Central memory CD4-positive, alpha-beta T cell (primary cell): ENCODE results near the gene ADM2.

Experiments used
- DNase-seq: peaks from one replicate; pipeline ENCODE4 v3.0.0; 2022

The ADM2 gene

GRCh38 chr22:50485221-50486131 lies 4.1 kb downstream of the ADM2 start:
- no peak for DNase-seq

GRCh38 chr22:50486561-50487289 lies 5.4 kb downstream of the ADM2 start, which contains the start of gene MIOX:
Gene MIOX (plus strand): TSS chr22:50486859. CDS start chr22:50486898, 39 bp downstream.
- DNase-seq: no peak

- DNase-seq: no peak
Observed at GRCh38 chr22:50487290-50488005, 6.1 kb downstream of the ADM2 start.

GRCh38 chr22:50488006-50488677 lies 6.8 kb downstream of the ADM2 start:
- no peak for DNase-seq

DNA sequence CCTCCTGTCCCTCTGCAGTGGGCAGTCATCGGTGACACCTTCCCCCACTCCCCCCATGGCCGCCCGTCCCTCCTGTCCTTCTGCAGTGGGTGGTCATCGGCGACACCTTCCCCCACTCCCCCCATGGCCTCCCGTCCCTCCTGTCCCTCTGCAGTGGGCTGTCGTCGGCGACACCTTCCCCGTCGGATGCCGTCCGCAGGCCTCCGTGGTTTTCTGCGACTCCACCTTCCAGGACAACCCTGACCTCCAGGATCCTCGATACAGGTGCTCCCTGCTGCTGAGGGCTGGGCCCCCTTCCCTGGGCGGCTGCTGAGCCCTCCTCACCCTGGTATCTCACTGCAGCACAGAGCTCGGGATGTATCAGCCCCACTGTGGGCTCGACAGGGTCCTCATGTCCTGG lies 7.5 kb downstream of the ADM2 start:
- no peak for DNase-seq

DNA sequence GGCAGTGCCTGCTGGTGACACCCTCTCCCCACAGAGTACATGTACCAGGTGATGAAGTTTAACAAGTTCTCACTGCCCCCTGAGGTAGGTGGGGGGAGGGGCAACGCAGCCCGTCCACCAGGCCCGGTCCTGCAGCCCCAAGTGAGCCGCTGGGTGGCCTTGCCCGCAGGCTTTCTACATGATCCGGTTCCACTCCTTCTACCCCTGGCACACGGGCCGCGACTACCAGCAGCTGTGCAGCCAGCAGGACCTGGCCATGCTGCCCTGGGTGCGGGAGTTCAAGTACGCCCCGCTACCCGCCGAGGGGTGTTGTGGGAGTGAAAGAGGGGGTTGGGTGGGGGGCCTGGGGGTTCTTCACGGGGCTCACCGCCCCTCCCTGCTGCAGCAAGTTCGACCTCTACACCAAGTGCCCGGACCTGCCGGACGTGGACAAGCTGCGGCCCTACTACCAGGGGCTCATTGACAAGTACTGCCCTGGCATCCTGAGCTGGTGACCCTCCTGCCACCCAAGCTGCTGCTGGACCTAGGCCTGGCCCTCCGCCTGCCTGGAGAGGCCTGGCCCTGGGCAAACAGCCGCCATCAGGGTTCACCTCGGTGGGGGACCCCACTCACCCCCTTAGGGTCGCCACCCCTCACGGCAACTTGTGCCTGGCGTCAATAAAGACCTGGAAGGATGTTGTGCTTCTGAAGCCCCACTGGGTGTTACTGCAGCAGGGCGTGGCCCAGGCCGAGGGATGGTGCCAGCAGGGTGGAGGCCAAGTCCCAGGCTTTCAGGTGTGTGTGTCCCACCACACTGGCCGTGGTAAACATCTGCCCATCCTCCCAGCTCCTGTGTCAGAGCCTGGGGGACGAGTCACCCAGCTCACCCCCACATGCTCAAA lies 8.3 kb downstream of the ADM2 start:
- DNase-seq: no peak

- no peak for DNase-seq
Observed at GRCh38 chr22:50490531-50491308, 9.4 kb downstream of the ADM2 start.

- DNase-seq: no peak
Observed at GRCh38 chr22:50497093-50497492, 15.8 kb downstream of the ADM2 start.

DNA sequence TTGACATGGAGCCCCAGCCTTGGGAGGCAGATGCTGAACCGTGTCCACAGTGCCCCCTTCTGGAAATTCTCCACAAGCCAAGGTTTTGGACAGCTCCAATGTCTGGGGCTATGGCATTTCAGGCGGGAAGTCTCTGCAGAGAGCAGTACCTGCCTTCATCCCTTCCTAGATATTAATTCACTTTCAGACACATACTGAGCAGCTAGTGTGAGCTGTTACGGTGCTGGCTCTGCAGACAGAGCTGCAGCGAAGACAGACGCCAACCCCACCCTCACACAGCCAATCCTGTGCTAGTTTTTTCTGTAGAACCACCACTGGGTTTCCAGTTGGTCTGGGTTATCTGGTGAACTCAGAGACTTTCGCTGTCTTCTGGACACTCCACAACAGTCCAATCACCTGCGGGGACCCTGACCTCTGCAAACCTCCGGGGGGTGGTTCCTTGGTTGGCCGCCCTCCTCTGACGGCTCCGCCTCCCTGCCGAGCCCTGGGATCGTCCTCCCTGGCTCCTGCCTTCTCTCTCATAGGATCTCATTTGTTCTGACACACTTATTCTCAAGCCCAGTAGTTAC lies 17.1 kb downstream of the ADM2 start:
- peak; percentile 65 for DNase-seq

GRCh38 chr22:50500452-50500851 lies 19.1 kb downstream of the ADM2 start:
- DNase-seq: no peak

- no peak for DNase-seq
Observed at GRCh38 chr22:50502096-50502495, 20.8 kb downstream of the ADM2 start.

DNA sequence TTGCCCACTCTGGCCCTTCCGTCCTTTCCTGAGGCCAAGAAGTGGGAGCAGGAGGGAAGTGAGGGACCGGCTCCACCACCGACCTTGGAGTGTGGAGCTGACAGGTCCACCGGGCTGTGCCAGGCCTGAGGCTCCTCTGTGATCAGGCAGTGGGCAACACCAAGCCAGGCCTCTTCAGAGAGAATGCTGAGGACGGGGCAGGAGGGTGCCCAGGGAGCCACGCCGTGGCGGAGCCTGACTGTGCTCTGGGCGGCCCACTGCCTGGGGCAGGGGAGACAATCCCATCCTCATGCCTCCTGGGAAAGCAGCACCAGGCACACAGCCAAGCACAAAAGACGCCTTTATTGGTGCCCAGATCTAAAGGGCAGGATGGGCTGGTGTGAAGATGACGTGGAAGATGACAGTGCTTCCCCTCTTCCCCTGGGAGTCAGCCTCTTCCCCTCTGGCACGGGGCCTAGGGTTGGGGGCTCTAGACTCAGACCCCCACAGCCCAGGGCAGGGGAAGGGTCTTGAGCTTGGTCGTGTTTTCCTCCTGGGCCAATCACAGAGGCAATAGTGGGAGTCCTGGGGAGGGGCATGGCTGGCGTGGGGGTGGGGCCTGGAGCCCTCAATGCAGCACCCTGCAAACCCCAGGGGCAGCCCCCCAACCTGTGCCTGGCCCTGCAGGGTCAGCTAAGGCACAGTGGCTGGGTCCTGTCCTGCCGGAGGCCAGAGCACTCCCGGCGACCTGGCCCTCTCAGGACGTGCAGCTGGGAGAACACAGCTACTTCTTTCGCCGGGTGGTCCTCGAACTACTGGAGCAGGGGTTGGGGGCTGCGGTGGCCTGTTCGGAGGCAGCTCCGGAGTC lies 21.5 kb downstream of the ADM2 start:
- DNase-seq: no peak

GRCh38 chr22:50503475-50504145 lies 22.3 kb downstream of the ADM2 start:
- DNase-seq: no peak

DNA sequence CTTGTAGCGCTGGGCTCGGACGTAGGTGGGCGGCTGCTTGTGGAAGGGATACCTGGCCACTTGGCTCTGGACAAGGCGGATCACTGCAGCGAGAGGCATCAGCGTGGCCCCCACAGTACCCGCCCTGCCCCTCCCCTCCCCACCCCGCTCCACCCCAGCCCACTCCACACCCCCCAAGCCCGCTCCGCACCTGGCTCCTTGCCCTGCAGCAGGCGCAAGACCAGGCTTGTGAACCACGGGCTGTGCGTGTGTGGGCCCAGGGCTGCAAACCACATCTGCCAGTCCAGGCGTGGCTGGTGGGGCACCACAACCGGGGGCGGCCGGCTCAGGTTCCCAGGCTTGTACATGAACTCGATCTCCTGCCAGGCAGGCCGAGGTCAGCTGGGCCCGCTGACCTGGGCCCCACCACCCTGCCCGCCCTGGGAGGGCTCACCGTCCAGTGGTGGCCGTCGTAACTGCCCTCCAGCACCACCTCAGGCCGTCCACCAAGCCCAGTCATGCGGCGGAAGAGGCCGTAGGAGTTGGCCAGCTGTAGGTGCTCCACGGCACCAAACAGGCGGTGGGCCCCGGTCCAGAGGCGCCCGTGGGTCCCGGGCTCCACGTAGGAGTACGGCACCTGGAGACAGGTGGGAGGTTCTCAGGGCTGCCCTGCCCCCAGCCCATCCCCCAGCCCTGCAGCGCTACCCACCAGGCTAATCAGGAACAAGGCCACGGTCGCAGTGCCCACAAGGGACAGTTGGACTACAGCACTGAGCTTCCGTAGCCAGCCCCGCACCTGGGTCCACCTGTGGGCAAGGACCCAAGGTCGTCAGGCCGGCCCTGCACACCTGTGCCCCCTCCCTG lies 23.2 kb downstream of the ADM2 start:
- DNase-seq: no peak

GRCh38 chr22:50505276-50505775 lies 24.0 kb downstream of the ADM2 start:
- no peak for DNase-seq

GRCh38 chr22:50505776-50506610 lies 24.6 kb downstream of the ADM2 start:
- no peak for DNase-seq
